22Rv1 (cell line): ENCODE results near the gene NPC2.

Experiments used
- CTCF ChIP-seq: fragments of 450-650 bp; IDR thresholded peaks from 2 replicates; pipeline ENCODE4 v1.5.1; 2017; ENCODE audit warnings: mild to moderate bottlenecking
- ZFX ChIP-seq: fragments of 450-650 bp; IDR thresholded peaks from 2 replicates; pipeline ENCODE4 v1.6.1; 2017; ENCODE audit warnings: antibody characterized with exemption, borderline replicate concordance

- no peak for TF ChIP-seq CTCF
- TF ChIP-seq ZFX: no peak
These were observed 39.1 kb upstream of the NPC2 start for GRCh38 chr14:74532246-74532645.
